Activated T-cell treated with anti-CD3 and anti-CD28 coated beads for 4 hours (primary cell): ENCODE results near the gene GLB1L.
A peak's percentile ranks its signal among the peaks of the same experiment; 100 is the strongest.
"Not testable (repeated sequence)": the region's sequence is repeated elsewhere in the genome, so short reads cannot be mapped to it uniquely, and the experiment has no call there.

Experiments used
- DNase-seq: peaks from one replicate; pipeline ENCODE4 v3.0.0-alpha.2; 2020

Gene GLB1L

DNA sequence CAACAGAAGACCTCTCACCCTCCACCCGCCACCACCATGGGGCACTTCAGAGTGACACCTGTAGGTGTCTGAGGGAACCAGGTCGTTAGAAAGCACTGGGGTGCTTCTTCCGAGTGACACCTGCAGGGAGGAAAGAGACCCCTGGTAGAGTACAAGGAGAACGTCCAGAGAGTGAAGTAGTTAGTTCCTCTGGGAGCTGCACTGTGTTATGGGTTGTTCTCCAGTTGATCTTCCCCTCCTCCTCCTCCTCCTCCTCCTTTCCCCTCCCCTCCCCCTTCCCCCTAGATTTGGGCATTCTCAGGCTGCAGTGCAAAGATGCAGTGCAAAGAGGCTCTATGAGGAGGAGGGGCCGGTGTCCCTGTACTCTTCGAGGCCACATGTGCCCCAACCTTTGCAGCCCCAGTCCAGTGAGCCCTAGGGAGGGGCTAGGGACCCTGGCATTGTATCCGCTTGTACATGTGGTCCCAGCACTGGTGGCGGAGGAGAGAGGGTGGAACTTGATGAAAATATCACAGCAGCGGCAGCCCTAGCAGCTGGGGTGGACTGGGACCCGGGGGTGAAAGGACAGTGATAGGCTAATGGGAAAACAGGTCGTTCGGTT lies 34.8 kb upstream of the GLB1L start:
- DNase-seq: no peak

DNA sequence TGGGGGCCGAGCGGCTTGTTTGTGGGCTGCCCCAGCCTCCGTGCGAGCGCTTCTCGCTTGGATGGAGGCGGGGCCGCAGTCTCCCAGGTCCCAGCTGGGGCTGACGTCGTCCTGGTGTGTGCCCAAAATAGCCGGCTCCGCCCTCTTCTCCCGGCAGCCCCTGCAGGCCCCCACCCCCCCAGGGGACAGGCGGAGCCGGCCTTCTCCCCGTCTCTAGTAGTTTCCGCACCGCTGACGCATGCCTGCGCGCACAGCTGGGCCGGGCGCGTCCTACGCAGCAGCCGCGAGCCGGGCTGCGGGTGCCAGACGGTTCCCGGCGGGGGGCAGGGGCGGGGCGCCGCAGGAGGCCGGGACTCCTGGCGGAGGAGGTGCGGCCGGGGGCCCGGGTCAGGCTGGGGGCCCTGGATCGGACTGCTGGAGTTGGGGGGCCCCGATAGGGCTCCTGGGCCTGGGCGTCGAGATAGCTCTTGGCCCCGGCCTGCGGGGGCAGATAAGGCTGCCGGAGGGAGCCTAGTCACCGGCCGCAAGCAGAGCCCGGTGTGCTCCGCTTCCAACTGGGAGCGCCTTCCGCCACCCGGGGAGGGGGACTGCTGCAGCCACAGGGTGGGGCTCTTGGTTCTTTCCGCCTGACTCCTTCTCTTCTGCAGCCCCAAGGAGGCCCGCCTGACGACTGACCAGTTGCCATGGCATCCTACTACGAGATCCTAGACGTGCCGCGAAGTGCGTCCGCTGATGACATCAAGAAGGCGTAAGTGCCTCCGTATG lies 34.1 kb upstream of the GLB1L start, which contains the start of gene DNAJB2:
TSS of gene DNAJB2 (plus strand) at position 216 of the 765 bp plus-strand sequence. CDS start at position 684, 468 bp downstream.
- DNase-seq: peak; percentile 97

DNA sequence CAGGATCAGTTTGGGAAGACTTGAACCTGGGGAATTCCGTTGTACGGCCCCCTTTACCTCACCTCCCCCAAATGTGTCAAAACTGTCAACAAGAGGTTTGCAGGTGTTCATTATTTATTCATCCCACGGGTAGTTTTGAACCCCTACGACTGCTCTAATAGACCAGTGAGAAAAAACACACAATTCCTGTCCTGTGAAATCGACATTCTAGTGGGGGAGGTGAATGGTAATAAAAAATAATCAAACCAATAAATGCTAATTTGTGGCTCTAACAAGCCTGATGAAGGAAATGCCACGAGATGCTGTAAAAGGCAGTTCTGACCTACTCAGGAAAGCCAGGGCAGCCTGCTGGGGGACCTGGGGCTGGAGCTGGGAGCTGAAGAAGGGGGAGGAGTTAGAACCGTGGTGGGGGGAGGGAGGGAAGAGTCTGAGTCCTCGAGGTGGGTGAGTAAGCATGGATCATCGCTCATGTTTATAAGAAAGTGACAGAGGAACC lies 33.5 kb upstream of the GLB1L start:
- no peak for DNase-seq

DNA sequence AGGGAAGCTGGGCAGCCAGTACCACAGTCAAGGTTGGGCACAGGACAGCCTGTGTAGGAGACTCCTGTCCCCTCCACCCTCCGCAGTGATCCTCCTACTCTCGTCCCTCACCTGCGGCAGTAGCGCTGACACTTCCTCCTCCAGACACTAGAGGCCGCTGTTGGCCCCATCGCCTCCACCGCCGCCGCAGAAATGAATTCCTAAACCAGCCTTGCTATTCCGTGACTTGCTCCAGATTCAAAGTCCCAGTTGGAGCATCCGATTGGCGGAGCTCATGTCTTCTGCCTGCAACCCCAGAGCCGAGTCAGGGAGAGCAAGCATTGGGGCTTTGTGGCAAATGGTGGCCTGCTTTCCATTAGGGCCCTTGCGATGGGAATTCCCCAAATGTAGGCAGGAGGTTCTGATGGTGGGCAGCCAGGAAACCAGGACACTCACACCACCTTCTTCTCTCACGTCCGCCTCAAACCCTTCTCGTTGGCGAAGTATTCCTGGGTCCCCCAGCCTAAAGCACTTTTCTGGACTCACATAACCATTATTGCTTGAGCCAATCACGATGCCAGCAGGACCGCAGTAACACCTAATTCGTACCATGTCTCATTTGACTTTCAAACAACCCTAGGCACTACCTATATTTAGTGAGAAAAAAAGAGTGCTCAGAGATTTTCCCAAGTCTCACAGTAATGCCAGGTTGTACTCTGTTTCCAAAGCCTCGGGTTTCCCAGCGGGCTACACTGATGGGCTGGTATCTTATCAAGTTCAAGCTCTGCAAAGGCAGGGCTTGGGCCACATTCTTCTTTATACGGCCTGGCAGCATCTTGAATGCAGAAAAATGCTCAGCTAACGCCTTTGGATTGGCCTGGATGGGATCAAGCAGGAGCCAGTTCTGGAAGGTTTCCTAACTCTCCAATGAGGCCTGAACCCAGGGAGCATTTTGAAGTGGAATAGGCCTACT lies 32.7 kb upstream of the GLB1L start:
- peak; percentile 67 for DNase-seq

DNA sequence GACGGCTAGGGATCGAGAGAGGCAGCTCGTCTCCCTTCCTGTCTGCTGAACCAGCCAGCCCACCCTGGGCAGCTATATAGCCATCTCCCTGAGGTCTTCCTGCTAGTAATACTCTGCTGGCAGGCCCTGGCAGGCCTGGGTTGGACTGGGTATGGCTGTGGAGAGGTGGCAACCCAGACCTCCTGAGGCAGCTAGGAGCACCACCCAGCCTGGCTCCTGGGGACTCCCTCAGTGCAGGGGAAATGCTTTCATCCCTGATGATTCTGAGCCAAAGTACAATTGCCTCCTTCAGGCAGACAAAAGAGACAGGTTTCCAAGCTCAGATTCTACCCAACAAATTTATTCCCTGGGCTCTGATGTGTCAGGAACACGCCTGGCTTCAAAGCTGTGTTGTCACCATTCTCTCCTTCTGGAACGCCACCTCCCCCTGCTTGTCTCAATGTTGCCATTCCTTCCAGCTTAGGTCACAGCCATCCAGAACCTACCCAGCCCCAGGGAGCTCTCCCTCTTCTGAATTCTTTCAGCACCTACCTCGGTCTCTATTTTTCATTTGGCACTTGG lies 29.2 kb upstream of the GLB1L start:
- DNase-seq: no peak

DNA sequence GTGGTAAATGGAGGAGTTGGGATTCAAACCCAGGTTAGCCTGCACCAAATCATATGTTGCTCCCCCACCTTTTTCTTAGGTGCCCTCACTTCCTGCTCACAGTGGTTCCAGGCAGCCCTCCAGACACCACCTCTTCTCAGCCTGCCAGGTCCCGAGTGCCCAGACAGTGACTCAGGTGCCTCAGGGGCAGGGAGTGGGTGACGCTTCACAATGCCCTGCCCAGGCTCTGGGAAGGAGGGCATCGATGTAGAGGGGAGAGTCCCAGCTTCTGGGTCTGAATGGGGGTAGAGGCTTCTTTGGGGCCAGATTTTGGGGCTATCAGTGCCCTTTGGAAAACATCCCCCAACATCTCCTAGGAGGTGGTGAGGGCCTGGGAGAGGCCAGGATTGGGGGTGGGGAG lies 28.7 kb upstream of the GLB1L start:
- no peak for DNase-seq

DNA sequence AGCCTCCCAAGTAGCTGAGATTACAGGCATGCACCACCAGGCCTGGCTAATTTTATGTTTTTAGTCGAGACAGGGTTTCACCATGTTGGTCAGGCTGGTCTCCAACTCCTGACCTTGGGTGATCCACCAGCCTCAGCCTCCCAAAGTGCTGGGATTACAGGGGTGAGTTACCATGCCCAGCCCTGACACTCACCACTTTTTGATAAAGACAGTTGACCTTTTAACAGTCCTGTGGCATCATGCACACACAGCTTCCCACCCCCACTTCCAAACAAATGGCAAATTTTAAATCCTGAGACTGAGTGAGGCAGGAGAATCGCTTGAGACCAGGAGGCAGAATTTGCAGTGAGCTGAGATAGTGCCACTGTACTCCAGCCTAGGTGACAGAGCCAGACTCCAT lies 27.8 kb upstream of the GLB1L start:
- no peak for DNase-seq

DNA sequence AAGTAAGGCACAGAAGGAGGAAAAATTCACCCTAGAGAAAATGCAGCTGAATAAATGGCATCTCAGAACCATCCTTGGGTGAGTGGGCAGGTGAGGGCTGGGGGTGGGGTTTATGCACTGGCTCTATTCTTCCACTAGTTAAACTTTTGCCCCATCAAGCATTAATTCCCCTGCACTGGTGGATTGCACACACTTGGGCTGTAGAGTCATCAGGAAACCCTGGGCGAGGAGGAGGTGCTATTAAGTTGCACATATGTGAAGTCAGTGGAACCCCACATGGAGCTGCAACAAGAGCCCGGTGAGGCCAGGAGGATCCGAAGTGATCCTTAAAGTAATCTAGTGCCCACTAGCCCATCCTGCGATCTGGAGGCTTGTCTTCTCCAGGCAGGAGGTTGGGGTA lies 27.1 kb upstream of the GLB1L start:
- DNase-seq: no peak

DNA sequence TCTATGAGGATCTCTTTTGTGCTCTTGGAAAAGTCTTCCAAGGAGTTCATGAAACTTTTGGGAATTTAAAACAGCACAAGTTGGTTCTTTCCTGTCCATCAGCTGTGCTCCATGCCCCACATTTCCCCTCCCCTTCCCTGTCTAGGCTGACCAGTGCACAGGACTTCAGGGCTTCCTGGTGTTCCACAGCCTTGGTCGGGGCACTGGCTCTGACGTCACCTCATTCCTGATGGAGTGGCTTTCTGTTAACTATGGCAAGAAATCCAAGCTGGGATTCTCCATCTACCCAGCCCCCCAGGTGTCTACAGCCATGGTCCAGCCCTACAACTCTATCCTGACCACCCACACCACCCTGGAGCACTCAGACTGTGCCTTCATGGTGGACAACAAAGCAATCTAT lies 25.8 kb upstream of the GLB1L start:
- DNase-seq: no peak

DNA sequence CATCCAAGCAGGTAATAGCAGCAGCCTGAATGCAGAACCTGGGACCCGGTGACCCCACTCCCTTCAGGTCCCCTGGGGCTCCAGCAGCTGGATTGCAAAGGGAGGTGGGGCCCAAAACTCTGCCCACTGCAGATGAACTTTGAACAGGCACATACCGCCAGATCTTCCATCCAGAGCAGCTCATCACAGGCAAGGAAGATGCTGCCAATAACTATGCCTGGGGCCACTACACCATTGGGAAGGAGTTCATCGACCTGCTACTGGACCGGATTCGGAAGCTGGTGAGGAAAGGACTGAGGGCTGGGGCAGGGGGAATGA lies 24.8 kb upstream of the GLB1L start:
- no peak for DNase-seq

DNA sequence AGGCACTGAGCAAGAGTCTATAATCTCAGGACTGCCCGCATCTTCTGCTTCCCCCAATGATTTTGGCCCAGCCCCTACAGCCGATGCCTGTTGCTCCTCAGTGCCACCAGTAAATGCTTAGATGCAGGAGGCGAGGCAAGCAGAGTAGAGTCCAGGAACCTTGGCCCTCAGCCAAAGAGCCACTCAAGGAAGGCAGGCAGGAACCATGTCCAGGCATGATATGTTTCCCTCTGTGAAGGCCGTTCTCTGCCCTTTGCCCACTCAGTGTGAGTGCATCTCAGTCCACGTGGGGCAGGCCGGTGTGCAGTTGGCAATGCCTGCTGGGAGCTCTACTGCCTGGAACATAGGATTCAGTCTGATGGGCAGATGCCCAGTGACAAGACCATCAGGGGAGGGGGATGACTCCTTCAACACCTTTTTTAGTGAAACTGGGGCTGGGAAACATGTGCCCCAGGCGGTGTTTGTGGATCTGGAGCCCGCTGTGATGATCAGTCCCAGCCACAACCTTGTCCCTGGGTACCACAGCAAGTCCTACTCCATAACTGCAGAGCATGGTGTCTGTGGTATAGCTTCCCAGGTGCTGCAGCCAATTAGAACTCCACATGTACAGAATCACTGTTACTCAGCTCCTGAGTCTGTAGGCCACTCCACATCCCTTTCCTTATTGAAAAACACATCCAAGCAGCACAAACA lies 24.3 kb upstream of the GLB1L start:
- no peak for DNase-seq

DNA sequence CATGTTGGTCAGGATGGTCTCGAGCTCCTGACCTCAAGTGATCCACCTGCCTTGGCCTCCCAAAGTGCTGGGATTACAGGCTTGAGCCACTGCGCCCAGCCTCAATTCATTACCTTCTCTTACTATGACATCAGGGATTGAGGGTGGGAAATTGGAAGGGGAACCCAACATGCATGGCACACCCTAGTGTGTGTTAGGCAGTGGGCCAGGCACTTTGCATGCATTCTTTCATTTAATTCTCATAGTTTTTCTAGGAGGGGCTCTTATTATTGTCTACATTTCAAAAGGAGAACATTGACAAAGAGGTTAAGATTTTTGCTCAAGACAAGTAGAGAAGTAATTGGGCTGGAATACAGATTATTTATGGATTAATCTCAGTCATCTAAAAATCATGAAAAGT lies 23.1 kb upstream of the GLB1L start:
- no peak for DNase-seq

DNA sequence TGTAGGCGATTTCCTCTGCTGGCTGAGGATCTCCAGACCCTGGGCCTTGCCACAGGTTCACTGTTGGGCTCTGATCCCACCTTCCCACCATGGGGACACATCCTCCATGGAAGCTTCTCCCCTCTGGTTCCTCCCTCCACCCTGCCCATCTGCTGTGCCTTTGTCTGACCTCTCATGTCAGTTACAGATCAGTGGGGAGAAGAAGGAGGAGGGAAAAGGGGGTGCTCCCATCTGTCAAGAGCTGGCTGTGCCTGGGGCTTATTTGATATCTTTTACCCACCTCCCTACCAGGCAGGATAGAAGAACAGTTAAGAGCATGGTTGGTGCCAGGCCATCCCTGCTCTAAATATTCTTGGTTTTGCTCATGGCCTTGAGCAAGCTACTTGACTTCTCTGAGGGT lies 21.6 kb upstream of the GLB1L start:
- no peak for DNase-seq

DNA sequence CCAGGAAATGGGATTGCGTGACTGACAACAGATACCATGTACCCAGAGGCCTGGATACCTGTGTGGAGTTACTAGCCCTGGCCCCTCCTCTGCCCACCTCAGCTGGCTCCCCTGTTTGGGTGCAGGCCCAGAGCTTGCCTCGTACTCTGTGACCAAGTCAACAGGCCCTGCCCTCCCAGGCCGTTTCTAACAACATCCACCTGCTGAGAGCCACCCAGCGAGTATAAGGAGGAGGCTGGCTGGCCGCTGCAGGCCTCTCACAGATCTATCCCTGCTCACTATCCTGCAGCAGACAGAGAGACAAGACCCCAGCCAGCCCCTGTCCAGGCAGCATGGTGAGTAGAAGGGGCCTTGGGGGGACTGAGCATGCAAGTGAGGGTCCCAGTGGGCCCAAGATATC lies 21.0 kb upstream of the GLB1L start:
- no peak for DNase-seq

DNA sequence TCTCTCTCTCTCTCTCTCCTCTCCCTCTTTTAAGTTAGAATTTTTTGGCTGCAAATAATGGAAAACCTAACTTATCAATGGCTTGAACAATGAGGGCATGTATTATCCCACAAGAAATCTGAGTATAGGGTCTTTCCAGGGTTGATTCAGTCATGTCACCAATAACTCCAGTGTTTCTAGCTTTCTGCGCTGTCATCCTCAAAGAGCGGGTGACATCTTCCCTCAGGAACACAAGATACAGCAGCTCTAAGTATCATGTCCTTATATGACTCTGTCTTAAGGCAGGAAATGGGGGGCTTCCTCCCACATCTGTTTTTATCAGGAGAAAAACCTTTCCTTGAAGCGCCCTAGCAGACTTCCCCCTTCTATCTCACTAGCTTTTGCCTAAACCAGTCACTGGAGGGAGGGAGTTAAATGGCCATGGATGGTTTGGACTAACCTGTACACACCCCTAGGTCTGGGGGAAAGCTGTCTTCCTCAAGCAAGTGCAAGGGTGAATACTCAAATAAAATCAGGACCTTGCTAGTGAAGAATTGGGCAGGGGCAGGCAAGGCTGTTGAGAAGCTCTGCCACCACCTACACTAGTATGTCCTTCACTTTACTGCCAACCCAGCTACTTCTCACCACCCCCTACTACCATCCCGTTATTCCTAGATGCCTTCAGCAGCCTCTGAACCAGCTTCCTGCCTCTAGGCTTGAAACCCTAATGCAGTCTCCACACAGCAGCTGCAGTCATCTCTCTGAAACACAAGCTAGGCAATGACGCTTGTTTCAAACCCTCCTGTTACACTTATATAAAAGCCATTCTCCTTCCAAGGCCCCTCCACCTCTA lies 16.0 kb upstream of the GLB1L start:
- no peak for DNase-seq

DNA sequence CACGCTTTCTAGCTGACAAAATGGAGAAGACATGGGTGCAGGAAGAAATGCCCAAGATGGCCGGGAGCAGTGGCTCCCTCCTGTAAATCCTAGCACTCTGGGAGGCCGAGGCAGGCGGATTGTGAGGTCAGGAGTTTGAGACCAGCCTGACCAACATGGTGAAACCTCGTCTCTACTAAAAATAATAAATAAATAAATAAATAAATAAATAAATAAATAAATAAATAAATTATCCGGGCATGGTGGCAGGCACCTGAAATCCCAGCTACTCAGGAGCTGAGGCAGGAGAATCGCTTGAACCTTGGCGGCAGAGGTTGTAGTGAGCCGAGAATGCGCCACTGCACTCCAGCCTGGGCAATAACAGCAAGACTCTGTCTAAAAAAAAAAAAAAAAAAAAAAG lies 13.7 kb upstream of the GLB1L start:
- DNase-seq: not testable (repeated sequence)

DNA sequence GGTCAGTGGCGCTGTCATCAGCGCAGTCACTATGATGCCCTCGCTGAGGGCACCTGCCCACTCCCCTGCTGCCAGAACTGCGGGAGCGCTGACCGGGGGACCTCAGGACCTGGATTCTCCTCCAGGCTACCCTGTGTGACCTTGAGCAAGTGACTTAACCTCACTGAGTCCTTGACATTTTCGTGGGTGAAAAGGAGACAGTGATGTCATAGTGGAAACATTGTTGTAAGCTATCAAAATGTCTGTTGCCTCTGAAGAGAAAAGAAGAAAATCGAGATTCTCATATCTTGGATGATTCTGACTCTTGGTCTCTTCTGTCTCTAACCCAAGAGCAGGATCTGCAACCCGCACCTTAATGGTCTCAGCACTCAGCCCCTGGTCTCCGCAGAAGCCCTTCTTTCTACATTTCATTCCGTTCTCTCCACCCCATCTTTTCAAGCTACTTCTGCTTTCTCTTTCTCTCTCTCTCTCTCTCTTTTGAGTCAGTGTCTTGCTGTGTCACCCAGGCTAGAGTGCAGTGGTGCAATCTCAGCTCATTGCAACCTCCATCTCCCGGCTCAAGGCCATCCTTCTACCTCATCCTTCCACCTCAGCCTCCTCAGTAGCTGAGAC lies 9.5 kb upstream of the GLB1L start:
- DNase-seq: peak; percentile 19

DNA sequence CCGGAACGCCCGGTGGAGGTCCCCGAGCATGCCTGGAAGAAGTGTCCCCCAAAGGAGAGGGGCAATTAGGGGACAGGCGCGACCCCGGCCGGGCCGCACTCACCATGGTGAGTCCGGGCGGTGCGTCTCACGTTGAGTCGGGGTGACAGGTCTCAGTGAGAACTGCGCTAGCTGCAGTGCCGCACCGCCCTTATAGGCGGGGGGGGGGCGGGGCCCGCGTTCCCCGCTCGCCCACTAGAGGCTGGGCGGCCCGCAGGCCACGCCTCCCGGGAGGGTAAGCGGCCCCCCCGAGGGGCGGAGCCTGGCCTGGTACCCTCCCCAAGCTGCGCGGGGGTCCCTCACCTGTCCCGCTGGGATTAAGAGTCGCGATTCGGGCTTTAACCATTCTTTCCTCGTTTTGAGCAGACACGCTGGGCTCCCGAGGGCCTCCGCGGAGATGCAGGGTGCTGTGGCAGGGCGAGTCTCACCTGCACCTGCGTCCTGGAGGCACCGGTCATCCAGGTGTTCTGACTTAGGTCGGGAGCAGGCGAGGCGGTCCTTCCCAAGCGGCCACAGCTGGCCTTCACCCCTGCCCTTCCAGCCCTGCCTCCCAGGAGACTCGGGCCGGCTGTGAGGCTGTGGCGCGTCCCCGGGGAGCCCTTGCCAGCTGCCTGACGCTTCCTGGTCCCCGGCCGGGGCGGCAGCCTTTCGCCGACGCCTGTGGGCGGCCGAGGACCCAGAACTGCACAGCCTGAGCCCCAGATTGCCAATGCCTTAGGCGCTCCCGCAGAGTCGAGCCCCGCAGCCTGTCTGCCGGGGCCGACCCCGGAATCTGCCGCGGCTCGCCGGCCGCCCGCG lies 8.7 kb upstream of the GLB1L start, which contains the start of gene TUBA4A:
TSS of gene TUBA4A (minus strand) at position 166 of the 837 bp plus-strand sequence. CDS start at position 106, 60 bp downstream.
- peak; percentile 90 for DNase-seq

DNA sequence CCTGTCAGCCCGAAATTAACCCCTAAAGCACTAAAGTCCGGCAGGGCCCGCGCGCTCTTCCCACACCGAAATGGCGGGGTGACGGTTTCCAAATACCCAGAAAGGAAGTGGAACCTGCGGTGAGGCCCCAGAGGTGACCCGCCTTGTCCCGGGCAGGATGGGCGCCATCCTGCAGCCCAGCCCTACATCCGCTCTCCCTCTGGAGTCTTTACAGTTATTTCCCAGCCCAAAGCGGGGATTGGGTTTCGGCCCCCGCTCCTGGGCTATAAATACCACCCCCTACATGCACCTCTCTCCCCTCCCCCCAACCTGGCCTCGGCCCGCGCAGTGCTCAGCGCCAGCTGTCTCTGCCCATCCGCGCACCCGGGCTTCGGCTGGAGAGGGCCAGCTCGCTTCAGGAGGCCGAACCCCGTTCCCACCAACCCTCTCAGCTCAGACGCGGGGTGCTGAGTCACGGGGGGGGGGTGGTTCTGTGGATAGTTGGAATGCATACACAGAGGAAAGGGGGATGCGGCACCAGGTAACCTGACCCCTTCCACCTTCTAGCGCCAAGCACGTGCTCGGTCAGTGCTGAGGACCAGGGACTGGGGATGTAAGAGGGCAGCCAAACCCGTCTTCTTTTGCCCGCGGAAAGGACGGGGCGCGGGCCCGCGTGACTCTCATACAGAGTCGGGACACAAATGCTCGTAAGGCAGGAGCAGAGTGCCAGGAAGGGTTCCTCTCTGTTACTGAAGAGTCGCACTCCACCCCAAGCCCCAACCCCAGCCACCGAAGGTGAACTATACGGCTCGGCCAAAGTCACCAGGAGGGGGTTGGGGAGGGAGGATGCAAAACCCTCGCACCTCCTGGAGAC lies 7.9 kb upstream of the GLB1L start, which contains the start of gene TUBA4B:
TSS of gene TUBA4B (plus strand) at position 344 of the 853 bp plus-strand sequence. CDS start at position 509, 165 bp downstream.
- peak; percentile 27 for DNase-seq
